Caco-2 (cell line): ENCODE data around the gene SIM2. TPM values are rescaled to one million over a fixed set of nuclear protein-coding genes. Genes with fewer than 3 reads are reported as not detected.

Experiments used
- BruUV-seq: library from RNA; stranded (reverse); fragments of 400-500 nt; replicated peaks from 2 replicates; lab custom pipeline; 2021; lab: Mats Ljungman, UMichigan
- CTCF ChIA-PET: fragments of 300-600 bp; sonication (Branson Sonifier 250); formaldehyde crosslinking; loops from one replicate; lab custom pipeline; 2022; ENCODE audit warnings: antibody characterized with exemption; lab: Charles Lee
- POLR2A ChIA-PET: fragments of 300-600 bp; sonication (Branson Sonifier 250); formaldehyde crosslinking; loops from one replicate; lab custom pipeline; 2022; ENCODE audit warnings: antibody characterized with exemption; lab: Charles Lee
- DNase-seq, 2 experiments: peaks; one replicate each; pipeline versions ENCODE4 v3.0.0 to v3.0.0-alpha.2; 2020 to 2022
- H3K27me3 ChIP-seq: replicated peaks from 2 replicates; pipeline ENCODE4 v1.6.0; 2011; ENCODE audit warnings: low read length; ENCODE audit not compliant: control insufficient read depth, insufficient read depth
- H3K36me3 ChIP-seq: 2 replicates; pipeline ENCODE4 v1.5.1; 2011; ENCODE audit warnings: low read length; ENCODE audit not compliant: control insufficient read depth, insufficient read depth
- H3K4me1 ChIP-seq: fragments of 250-450 bp; sonication (Bioruptor Pico); 2 replicates; pipeline ENCODE4 v1.5.1; 2020; ENCODE audit warnings: mild to moderate bottlenecking
- H3K4me3 ChIP-seq: 2 replicates; pipeline ENCODE4 v1.5.1; 2011; ENCODE audit warnings: low read depth, mild to moderate bottlenecking, control low read depth, low read length
- H3K9me3 ChIP-seq: fragments of 250-450 bp; sonication (Bioruptor Pico); 2 replicates; pipeline ENCODE4 v1.5.1; 2020; ENCODE audit warnings: mild to moderate bottlenecking, moderate library complexity
- H3K27ac Mint-ChIP-seq: one replicate; pipeline ENCODE4 v1.8.0; 2022; ENCODE audit warnings: mixed read lengths; ENCODE audit not compliant: unreplicated experiment
- H3K27me3 Mint-ChIP-seq: one replicate; pipeline ENCODE4 v1.8.0; 2022; ENCODE audit warnings: mixed read lengths; ENCODE audit not compliant: insufficient read depth, unreplicated experiment
- H3K36me3 Mint-ChIP-seq: one replicate; pipeline ENCODE4 v1.8.0; 2022; ENCODE audit warnings: mild to moderate bottlenecking, mixed read lengths; ENCODE audit not compliant: insufficient read depth, unreplicated experiment
- H3K4me1 Mint-ChIP-seq: one replicate; pipeline ENCODE4 v1.8.0; 2022; ENCODE audit warnings: low read depth, mixed read lengths; ENCODE audit not compliant: unreplicated experiment
- H3K4me3 Mint-ChIP-seq: one replicate; pipeline ENCODE4 v1.8.0; 2022; ENCODE audit warnings: mild to moderate bottlenecking, moderate library complexity, mixed read lengths; ENCODE audit not compliant: unreplicated experiment
- H3K9me3 Mint-ChIP-seq: one replicate; pipeline ENCODE4 v1.8.0; 2022; ENCODE audit warnings: mixed read lengths; ENCODE audit not compliant: unreplicated experiment
- CTCF ChIP-seq, 2 experiments: fragments of 200-600 bp in 1 of 2; IDR thresholded peaks; 1 replicate in 1 of 2; 2 replicates in 1 of 2; pipeline versions ENCODE4 v1.5.1 to v1.8.0; 2011 to 2022; ENCODE audit warnings: antibody characterized with exemption in 1 of 2, control low read depth in 1 of 2, inconsistent platforms in 1 of 2, low read depth in 1 of 2, low read length in 1 of 2, mild to moderate bottlenecking in 1 of 2, moderate library complexity in 1 of 2; ENCODE audit not compliant: insufficient read depth in 1 of 2, severe bottlenecking in 1 of 2, unreplicated experiment in 1 of 2
- intact Hi-C: fragments of 100-400 bp; cut with micrococcal nuclease; formaldehyde crosslinking; loops from one replicate; pipeline ENCODE4 v1.10.0; 2022; ENCODE audit not compliant: unreplicated experiment
- total RNA-seq: library from RNA; stranded (reverse); gene quantifications from 2 replicates; pipeline ENCODE4 v1.2.3, GENCODE V29; 2022

SIM2 gene
- total RNA-seq, 1 experiment from 2014 or later: 9.4 TPM

- no peak overlapping the region for H3K4me3 Mint-ChIP-seq
- H3K4me1 ChIP-seq: no peaks in the 10 kb centered on the region
- H3K4me1 Mint-ChIP-seq: peaks cover 7% of the 10 kb centered on the region
- ChIA-PET CTCF (no interaction called here), POLR2A (no interaction called here)
- no peak for TF ChIP-seq CTCF (IDR thresholded peaks at IDR 0.05; ENCODE audit: insufficient read depth in 1 of 2, low read depth in 1 of 2, low read length in 1 of 2, severe bottlenecking in 1 of 2, unreplicated experiment in 1 of 2)
- H3K27ac Mint-ChIP-seq: no peak overlapping the region
- no peak for DNase-seq
- no peaks in the 10 kb centered on the region for H3K36me3 Mint-ChIP-seq
- intact Hi-C loops: no loop called here
- no peaks in the 10 kb centered on the region for H3K36me3 ChIP-seq
- no peaks in the 10 kb centered on the region for H3K27me3 ChIP-seq
- no peaks in the 10 kb centered on the region for H3K9me3 Mint-ChIP-seq
- no TSS peak for BruUV-seq
- no peaks in the 10 kb centered on the region for H3K27me3 Mint-ChIP-seq
- no peaks in the 10 kb centered on the region for H3K9me3 ChIP-seq
- H3K4me3 ChIP-seq: no peak overlapping the region
Observed at GRCh38 chr21:36703626-36704280, 4.8 kb downstream of the SIM2 start.

GRCh38 chr21:36704281-36704957 lies 5.5 kb downstream of the SIM2 start:
- intact Hi-C loops: no loop called here

More at GRCh38 chr21:36704281-36704957, 5.5 kb downstream of the SIM2 start:
- no peaks in the 10 kb centered on the region for H3K36me3 Mint-ChIP-seq
- Histone ChIP-seq H3K4me3 (no peak overlapping the region), H3K9me3 (no peaks in the 10 kb centered on the region), H3K4me1 (no peaks in the 10 kb centered on the region), H3K36me3 (no peaks in the 10 kb centered on the region), H3K27me3 (no peaks in the 10 kb centered on the region)
- DNase-seq: no peak
- H3K27me3 Mint-ChIP-seq: no peaks in the 10 kb centered on the region
- peaks cover 7% of the 10 kb centered on the region for H3K4me1 Mint-ChIP-seq
- CTCF ChIA-PET: no interaction called here
- H3K27ac Mint-ChIP-seq: no peak overlapping the region
- no TSS peak for BruUV-seq
- H3K9me3 Mint-ChIP-seq: no peaks in the 10 kb centered on the region
- POLR2A ChIA-PET: no interaction called here
- no peak for TF ChIP-seq CTCF (IDR thresholded peaks at IDR 0.05; ENCODE audit: insufficient read depth in 1 of 2, low read depth in 1 of 2, low read length in 1 of 2, severe bottlenecking in 1 of 2, unreplicated experiment in 1 of 2)
- no peak overlapping the region for H3K4me3 Mint-ChIP-seq
